HL-60 (cell line): ENCODE measurements around the gene CD300H.
"Not testable (repeated sequence)": the region's sequence is repeated elsewhere in the genome, so short reads cannot be mapped to it uniquely, and the experiment has no call there.

Experiments
- DNase-seq, 2 experiments: peaks; one replicate each; pipeline ENCODE4 v3.0.0-alpha.2; 2010 to 2020; ENCODE audit warnings: low read depth in 1 of 2, low spot score in 1 of 2
- H3K27ac ChIP-seq: fragments of 250-450 bp; sonication (Bioruptor Pico); replicated peaks from 2 replicates; pipeline ENCODE4 v1.5.1; 2020; ENCODE audit warnings: mild to moderate bottlenecking, moderate library complexity
- H3K27me3 ChIP-seq: fragments of 250-450 bp; sonication (Bioruptor Pico); 2 replicates; pipeline ENCODE4 v1.5.1; 2021; ENCODE audit warnings: mild to moderate bottlenecking, moderate library complexity; ENCODE audit not compliant: insufficient read depth, poor library complexity, severe bottlenecking
- H3K4me3 ChIP-seq: replicated peaks from 2 replicates; pipeline ENCODE4 v1.5.1; 2011; ENCODE audit warnings: mild to moderate bottlenecking, control low read depth, low read length; ENCODE audit not compliant: insufficient read depth
- GABPA ChIP-seq: IDR thresholded peaks from 2 replicates; pipeline ENCODE4 v1.6.1; 2012; ENCODE audit warnings: low read depth
- POLR2AphosphoS5 ChIP-seq: IDR thresholded peaks from 2 replicates; pipeline ENCODE4 v1.6.1; 2012; ENCODE audit warnings: low read depth
- REST ChIP-seq: IDR thresholded peaks from 2 replicates; pipeline ENCODE4 v1.6.1; 2012; ENCODE audit warnings: low read depth; ENCODE audit not compliant: insufficient replicate concordance
- SPI1 ChIP-seq: IDR thresholded peaks from 2 replicates; pipeline ENCODE4 v1.6.1; 2012; ENCODE audit warnings: low read depth, mild to moderate bottlenecking, borderline replicate concordance
- TF ChIP-seq, protein P1 (sequence below): IDR thresholded peaks from one replicate; pipeline ENCODE4 v1.5.1; 2011; ENCODE audit warnings: low read length, control low read depth, inconsistent platforms; ENCODE audit not compliant: insufficient read depth

The CD300H gene

DNA sequence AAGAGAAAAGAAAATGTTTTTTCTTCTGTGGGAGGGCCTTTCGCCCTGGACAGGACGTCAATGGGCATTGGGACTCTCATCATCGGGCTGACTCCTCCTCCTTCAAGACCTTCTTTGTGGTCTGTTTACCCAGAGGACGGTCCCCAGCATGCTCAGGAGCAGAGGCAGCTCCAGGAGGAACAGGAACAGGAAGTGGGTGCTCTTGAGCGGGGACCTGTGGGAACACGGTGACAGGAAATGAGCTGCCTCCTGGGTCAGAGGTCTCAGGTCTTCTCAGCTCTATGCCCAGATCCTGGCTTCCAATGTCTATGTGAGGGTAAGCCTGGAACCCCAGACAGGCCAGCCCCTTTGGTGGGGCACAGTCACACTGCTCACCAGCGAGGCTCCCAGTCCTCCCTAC is 12.6 kb upstream of the CD300H start:
- DNase-seq, result peak in 1 of 2 experiments; percentile 69
- peak; percentile 77; the same call in 1 of the 2 replicates for TF ChIP-seq SPI1
- peak; percentile 80 for TF ChIP-seq GABPA
- no peak for TF ChIP-seq POLR2AphosphoS5
- no peak for TF ChIP-seq REST
- TF ChIP-seq, protein P1, sequence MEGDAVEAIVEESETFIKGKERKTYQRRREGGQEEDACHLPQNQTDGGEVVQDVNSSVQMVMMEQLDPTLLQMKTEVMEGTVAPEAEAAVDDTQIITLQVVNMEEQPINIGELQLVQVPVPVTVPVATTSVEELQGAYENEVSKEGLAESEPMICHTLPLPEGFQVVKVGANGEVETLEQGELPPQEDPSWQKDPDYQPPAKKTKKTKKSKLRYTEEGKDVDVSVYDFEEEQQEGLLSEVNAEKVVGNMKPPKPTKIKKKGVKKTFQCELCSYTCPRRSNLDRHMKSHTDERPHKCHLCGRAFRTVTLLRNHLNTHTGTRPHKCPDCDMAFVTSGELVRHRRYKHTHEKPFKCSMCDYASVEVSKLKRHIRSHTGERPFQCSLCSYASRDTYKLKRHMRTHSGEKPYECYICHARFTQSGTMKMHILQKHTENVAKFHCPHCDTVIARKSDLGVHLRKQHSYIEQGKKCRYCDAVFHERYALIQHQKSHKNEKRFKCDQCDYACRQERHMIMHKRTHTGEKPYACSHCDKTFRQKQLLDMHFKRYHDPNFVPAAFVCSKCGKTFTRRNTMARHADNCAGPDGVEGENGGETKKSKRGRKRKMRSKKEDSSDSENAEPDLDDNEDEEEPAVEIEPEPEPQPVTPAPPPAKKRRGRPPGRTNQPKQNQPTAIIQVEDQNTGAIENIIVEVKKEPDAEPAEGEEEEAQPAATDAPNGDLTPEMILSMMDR, result no peak
- no peak overlapping the region for H3K4me3 ChIP-seq
- 0 out of 2 replicates have a peak overlapping the region, but pooled peaks have one; percentile 15 for H3K27ac ChIP-seq
- H3K27me3 ChIP-seq, result no peaks in the 10 kb centered on the region

DNA sequence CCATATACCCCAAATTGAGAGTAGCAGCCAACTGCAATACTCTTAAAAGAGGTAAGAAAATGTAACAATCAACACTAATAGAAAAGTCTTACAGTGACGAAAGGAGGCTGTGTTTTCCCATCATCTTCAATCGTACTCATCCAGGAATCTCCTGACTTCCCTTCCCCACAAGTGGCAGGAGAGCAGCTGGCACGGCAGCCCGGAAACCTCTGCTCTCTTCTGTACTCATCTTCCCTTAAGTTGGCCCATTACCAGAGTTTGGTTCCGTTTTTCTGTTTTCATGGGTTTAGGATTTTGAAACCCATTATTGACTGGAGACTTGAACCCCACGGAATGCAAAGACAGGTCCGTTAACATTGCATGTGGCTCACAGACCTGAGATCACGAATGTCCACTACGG is 11.7 kb upstream of the CD300H start:
- Histone ChIP-seq H3K27ac (no peak overlapping the region), H3K4me3 (no peak overlapping the region), H3K27me3 (no peaks in the 10 kb centered on the region)
- TF ChIP-seq, protein P1, result no peak
- no peak for TF ChIP-seq REST
- TF ChIP-seq GABPA, result no peak
- no peak for TF ChIP-seq SPI1
- no peak for TF ChIP-seq POLR2AphosphoS5
- DNase-seq, result no peak

DNA sequence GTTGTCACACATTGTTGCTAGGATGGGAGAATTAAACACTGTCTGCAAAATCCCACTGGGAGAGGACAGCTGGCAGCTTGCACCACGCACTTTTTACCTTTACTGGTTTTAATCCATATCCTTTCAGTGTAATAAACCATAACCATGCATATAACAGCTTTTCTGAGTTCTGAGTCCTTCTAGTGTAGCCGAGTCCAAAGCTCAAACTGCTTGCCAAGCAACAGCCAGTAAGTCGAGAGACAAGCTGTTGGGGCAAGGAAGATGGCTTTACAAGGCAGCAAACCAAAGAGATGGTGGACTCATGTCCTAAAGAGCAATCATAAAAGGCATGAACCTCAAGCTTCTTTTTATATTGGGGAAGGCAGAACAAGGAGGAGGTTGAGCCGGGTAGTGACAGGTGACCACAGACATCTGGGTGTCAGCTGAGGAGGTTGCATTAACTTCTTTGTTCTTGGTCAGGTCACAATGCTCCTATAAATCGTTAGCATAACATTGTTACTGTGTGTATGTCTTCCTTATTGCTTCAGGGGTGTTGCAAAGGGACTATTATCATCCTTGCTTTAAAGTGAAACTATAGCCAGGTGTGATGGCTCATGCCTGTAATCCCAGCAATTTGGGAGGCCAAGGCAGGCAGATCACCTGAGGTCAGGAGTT is 7.3 kb upstream of the CD300H start:
- Histone ChIP-seq H3K27ac (no peak overlapping the region), H3K4me3 (no peak overlapping the region), H3K27me3 (no peaks in the 10 kb centered on the region)
- no peak for DNase-seq
- TF ChIP-seq SPI1 (no peak), REST (no peak), POLR2AphosphoS5 (no peak), GABPA (no peak)
- TF ChIP-seq, protein P1, result no peak

DNA sequence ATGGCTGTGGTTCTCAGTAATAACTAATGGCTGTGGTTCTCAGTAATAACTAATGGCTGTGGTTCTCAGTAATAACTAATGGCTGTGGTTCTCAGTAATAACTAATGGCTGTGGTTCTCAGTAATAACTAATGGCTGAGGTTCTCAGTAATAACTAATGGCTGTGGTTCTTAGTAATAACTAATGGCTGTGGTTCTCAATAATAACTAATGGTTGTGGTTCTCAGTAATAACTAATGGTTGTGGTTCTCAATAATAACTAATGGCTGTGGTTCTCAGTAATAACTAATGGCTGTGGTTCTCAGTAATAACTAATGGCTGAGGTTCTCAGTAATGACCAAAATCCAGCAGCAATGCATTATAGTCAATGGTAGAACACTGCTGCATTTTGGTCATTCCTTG is 6.3 kb upstream of the CD300H start:
- H3K27me3 ChIP-seq, H3K27ac ChIP-seq, H3K4me3 ChIP-seq, DNase-seq: not testable (repeated sequence)
